ENCODE measurements around the gene HSFX3.
"Not testable (repeated sequence)": the region's sequence is repeated elsewhere in the genome, so short reads cannot be mapped to it uniquely, and the experiment has no call there.

HSFX3 gene, protein sequence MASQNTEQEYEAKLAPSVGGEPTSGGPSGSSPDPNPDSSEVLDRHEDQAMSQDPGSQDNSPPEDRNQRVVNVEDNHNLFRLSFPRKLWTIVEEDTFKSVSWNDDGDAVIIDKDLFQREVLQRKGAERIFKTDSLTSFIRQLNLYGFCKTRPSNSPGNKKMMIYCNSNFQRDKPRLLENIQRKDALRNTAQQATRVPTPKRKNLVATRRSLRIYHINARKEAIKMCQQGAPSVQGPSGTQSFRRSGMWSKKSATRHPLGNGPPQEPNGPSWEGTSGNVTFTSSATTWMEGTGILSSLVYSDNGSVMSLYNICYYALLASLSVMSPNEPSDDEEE

DNA sequence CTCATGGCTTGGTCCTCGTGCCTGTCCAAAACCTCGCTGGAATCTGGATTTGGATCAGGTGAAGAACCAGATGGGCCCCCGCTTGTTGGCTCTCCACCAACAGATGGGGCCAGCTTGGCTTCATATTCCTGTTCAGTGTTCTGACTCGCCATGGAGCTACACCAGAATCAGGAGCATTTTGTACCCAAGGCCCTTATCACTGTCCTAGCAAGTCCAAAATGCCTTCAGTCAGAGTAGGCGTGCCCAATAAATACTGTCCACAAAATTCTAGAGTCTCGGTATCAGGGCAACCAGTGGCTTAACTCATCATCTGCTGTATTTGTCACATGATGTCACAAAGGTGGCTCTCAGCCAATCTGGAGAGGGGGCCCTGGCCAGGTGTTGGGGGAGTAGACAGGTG, at the start of gene HSFX3:
Gene HSFX3 (minus strand): TSS at position 224 of the 400 bp plus-strand sequence. CDS start 72 bp downstream, at position 152.
- not testable (repeated sequence) for DNase-seq (ENCODE audit: low read depth in 2 of 2)

GRCh38 chrX:149598603-149599002, 48.9 kb upstream of the HSFX3 start:
- not testable (repeated sequence) for DNase-seq (ENCODE audit: low read depth in 2 of 2)

- not testable (repeated sequence) for DNase-seq (ENCODE audit: low read depth in 2 of 2)
Measured at GRCh38 chrX:149595943-149596342, 46.2 kb upstream of the HSFX3 start.

DNA sequence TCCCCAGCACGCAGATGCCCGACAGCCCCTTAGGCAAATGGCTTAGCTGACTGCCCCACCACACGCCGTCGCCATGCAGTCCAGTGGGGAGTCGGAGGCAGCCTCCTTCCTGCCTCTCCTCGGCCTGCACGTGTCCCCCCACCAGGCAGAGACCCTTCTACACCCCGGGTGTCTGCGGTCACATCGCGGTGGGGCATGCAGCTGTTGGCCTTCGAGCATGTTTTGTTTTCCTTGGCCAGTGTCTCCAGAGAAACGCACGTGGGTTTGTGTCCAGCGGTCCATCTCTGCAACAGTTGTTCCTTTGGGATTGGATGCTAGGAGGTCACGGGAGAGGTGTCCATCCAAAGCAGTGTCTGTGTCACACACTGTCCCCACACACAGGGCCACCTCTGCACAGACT, 45.5 kb upstream of the HSFX3 start, which contains the start of gene HSFX2:
Gene HSFX2 (minus strand): TSS at position 101 of the 400 bp plus-strand sequence. CDS start 614 bp downstream, outside the sequence.
- not testable (repeated sequence) for DNase-seq (ENCODE audit: low read depth in 2 of 2)

GRCh38 chrX:149590993-149591392, 41.3 kb upstream of the HSFX3 start:
- DNase-seq (ENCODE audit: low read depth in 2 of 2): not testable (repeated sequence)

GRCh38 chrX:149587359-149587758, 37.6 kb upstream of the HSFX3 start, which contains the start of gene MAGEA9B:
Gene MAGEA9B (minus strand): TSS chrX:149587459. CDS start chrX:149583179, 4,280 bp downstream.
- DNase-seq (ENCODE audit: low read depth in 2 of 2): not testable (repeated sequence)

GRCh38 chrX:149585631-149586030, 35.9 kb upstream of the HSFX3 start:
- DNase-seq (ENCODE audit: low read depth in 2 of 2): not testable (repeated sequence)

- DNase-seq (ENCODE audit: low read depth in 2 of 2): not testable (repeated sequence)
Measured at GRCh38 chrX:149573456-149573855, 23.7 kb upstream of the HSFX3 start.

DNA sequence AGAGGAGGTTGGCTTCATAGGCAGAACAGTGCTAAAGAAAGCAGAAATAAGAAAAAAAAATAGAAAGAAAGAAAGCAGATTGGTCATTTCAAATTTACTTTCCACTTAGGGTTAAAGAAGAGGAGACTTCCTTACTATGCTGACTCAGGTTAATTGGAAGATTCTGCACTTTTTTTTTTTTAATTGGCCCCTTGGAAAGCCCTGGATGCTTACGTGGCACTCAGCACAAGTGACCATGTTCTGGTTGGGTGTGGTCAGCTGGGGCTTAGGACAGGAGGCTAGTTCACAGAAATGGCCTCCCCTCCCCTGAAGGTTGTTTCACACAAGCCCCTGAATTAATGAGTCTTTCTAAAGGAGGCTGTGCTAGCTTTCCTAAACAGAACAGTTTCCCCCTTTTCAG, 23.0 kb upstream of the HSFX3 start:
- no peak for DNase-seq (ENCODE audit: low read depth in 2 of 2)

- DNase-seq (ENCODE audit: low read depth in 2 of 2): no peak
Measured at GRCh38 chrX:149571770-149572169, 22.0 kb upstream of the HSFX3 start.

DNA sequence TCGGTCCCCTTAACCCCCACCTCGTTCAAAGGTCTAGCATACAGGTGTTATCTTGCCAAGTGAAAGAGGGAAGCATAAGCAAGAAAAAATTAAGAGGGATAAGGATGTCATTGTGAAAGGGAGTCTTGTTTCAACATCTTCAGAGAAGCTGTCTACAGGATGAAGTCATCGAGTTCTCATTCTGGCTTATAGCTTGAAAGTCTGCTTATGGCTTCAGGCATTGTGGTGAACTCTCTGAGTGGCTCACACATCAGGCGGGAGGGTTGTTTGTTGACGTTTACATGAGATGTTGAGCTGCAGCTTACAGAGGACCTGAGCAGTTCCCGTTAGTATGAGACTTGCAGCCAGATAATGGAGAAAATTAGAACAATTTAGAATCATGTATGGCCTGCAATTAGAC, 20.9 kb upstream of the HSFX3 start:
- DNase-seq (ENCODE audit: low read depth in 2 of 2): no peak

- DNase-seq (ENCODE audit: low read depth in 2 of 2): no peak
Measured at GRCh38 chrX:149569770-149570169, 20.0 kb upstream of the HSFX3 start.

DNA sequence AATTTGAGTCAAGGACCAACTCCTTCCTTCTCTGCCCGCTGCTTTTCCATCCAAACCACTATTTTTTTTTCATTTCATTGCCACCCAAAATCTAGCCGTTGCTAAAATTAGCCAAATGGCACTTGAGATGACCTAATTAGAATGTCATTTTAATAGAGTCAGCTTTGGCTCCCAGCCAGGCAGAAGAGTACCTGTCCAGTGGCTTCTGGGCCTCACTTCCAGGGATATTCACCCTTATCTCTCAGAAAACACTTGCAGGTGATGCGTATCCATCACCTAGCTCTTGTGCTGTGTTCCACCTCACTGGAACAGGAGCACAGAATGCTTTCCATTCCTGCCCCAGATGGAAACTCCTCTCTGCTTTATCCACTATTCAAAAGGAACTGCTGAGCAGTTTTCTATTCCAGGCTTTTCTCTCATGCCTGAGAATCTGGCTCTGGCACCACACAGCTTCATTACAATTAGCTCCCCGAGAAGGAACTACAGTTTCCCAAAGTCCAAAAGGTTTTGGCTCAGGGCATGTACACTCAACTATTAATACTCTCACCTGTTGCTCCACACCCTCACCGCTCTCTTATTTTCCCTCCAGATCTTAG, 19.1 kb upstream of the HSFX3 start:
- no peak for DNase-seq (ENCODE audit: low read depth in 2 of 2)

- DNase-seq (ENCODE audit: low read depth in 2 of 2): no peak
Measured at GRCh38 chrX:149567621-149568417, 18.1 kb upstream of the HSFX3 start.

DNA sequence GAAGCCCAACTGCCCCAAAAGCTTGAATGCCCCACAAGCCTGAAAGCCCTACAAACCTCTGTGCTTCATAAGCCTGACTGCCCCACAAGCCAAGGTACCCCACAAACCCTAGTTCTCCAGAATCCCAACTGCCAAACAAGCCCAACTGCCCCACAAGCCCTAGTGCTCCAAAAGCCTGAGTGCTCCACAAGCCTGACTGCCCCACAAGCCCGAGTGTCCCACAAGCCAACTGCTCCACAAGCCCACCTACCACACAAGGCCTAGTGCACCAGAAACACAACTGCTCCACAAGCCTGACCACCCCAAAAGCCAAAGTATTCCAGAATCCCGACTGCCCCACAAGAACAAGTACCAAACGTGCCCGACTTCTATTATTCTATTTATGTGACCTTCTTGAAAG, 13.6 kb upstream of the HSFX3 start:
- no peak for DNase-seq (ENCODE audit: low read depth in 2 of 2)

DNA sequence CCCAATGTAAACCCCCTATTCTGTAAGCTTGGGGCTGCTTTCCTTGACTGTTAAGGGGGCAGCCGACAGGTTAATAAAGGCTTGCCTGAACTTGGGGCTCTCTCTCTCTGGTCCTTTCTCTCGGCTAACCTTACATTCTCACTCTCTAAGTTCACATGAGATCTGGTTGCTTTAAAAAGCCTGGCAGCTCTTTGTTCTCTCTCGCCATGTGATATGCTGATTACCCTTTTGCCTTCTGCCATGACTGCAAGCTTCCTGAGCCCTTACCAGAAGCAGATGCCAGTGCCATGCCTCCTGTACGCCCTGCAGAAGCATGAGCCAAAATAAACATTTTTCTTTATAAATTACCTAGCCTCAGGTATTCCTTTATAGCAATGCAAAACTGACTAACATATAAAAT, 5.5 kb upstream of the HSFX3 start:
- not testable (repeated sequence) for DNase-seq (ENCODE audit: low read depth in 2 of 2)

GRCh38 chrX:149551939-149552248, 2.2 kb upstream of the HSFX3 start:
- not testable (repeated sequence) for DNase-seq (ENCODE audit: low read depth in 2 of 2)

- DNase-seq (ENCODE audit: low read depth in 2 of 2): not testable (repeated sequence)
Measured at GRCh38 chrX:149551245-149551938, 1.7 kb upstream of the HSFX3 start.

GRCh38 chrX:149550454-149550853, 730 bp upstream of the HSFX3 start:
- not testable (repeated sequence) for DNase-seq (ENCODE audit: low read depth in 2 of 2)

DNA sequence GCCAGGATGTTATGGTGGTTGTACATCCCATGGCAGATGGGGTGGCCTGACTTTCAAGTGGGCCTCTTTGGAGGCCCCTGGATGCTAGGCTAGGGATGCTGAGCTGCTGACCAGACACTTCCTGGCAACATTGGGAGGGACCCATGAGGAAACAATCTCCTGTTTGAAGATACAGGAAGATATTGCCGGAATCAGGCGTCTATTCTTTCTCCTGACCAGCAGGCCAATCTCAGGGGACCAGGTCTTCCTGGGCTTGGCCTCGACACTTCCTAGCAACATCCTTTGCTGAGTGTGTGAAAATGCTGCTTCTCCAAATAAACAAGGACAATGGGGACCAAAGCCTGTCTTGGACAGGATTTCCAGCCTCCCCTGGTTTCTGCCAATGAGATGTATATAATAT, 1.9 kb downstream of the HSFX3 start:
- not testable (repeated sequence) for DNase-seq (ENCODE audit: low read depth in 2 of 2)

- not testable (repeated sequence) for DNase-seq (ENCODE audit: low read depth in 2 of 2)
Measured at GRCh38 chrX:149546962-149547361, 2.8 kb downstream of the HSFX3 start.

All from stimulated activated CD8-positive, alpha-beta memory T cell treated with anti-CD3 and anti-CD28 coated beads, Interleukin-15, amount 100 ng/mL, for 48 hours (primary cell).